ENCODE data around the gene LMBR1L. TPM values are rescaled to one million over a fixed set of nuclear protein-coding genes. Genes with fewer than 3 reads are reported as not detected.

LMBR1L gene
- total RNA-seq, 1 experiment from 2014 or later, result 55.1 TPM

GRCh38 chr12:49068879-49069506 lies 41.7 kb downstream of the LMBR1L start:
- no peaks in the 10 kb centered on the region for H3K79me1 ChIP-seq (ENCODE audit: insufficient read depth, low read depth, low read length, poor library complexity, severe bottlenecking)
- no peak for TF ChIP-seq CTCF (conservative IDR thresholded peaks at IDR 0.05)
- no peak overlapping the region for H3K4ac ChIP-seq (ENCODE audit: low read depth, low read length)
- no peak overlapping the region for H3K18ac ChIP-seq (ENCODE audit: insufficient read length, low read depth, low read length)
- no peak overlapping the region for H3K23ac ChIP-seq (ENCODE audit: insufficient read length, low read depth, low read length)
- no peak overlapping the region for H3K9ac ChIP-seq (ENCODE audit: extremely low read depth, insufficient read length, low read length)
- H2AK5ac ChIP-seq (ENCODE audit: insufficient read length, low read length), result no peak overlapping the region
- no peak overlapping the region for H2BK120ac ChIP-seq (ENCODE audit: low read depth, low read length, poor library complexity, severe bottlenecking)
- H3K79me2 ChIP-seq (ENCODE audit: insufficient read depth, low read length), result no peaks in the 10 kb centered on the region
- H3T11ph ChIP-seq (ENCODE audit: low read length), result no peak overlapping the region
- DNase-seq, result no peak
- peaks cover 31% of the 10 kb centered on the region for H3K27me3 Mint-ChIP-seq (ENCODE audit: low read depth)
- H4K5ac ChIP-seq (ENCODE audit: insufficient read length, low read depth, low read length), result no peak overlapping the region
- no peaks in the 10 kb centered on the region for H4K20me1 ChIP-seq (ENCODE audit: control insufficient read depth, insufficient read depth, insufficient read length)
- H3K9me3 Mint-ChIP-seq, result no peaks in the 10 kb centered on the region
- no peak overlapping the region for H3K56ac ChIP-seq (ENCODE audit: insufficient read length, low read depth, low read length)
- H3K9me3 ChIP-seq (ENCODE audit: control insufficient read depth, low read depth, low read length), result no peaks in the 10 kb centered on the region
- H3K27me3 ChIP-seq (ENCODE audit: insufficient read depth, low read length), result no peaks in the 10 kb centered on the region
- H2BK20ac ChIP-seq (ENCODE audit: low read depth, low read length, poor library complexity, severe bottlenecking), result no peak overlapping the region
- no peaks in the 10 kb centered on the region for H3K4me1 ChIP-seq (ENCODE audit: insufficient read depth, low read length)
- no peak overlapping the region for H3K14ac ChIP-seq (ENCODE audit: insufficient read depth, low read length)
- H3K23me2 ChIP-seq (ENCODE audit: insufficient read length, low read depth, low read length, poor library complexity, severe bottlenecking), result peaks cover 4% of the 10 kb centered on the region
- H2AFZ ChIP-seq (ENCODE audit: low read length), result no peak overlapping the region
- no CpG with 5 or more reads among the region's 21 CpGs for WGBS (ENCODE audit: extremely low coverage, insufficient read length, low lambda C conversion rate)
- H3K4me1 Mint-ChIP-seq, result peaks cover 23 to 24% of the 10 kb centered on the region in 2 experiments
- H3K4me2 ChIP-seq (ENCODE audit: insufficient read depth, insufficient read length, low read length), result peak overlapping the region; percentile 77
- H2BK15ac ChIP-seq (ENCODE audit: low read depth, low read length), result no peak overlapping the region
- peaks cover 0 to 3% (median 2%) of the 10 kb centered on the region in 3 experiments; a peak in 3 of 7 replicates for H3K36me3 Mint-ChIP-seq (ENCODE audit: insufficient read depth in 1 of 3, low read depth in 3 of 3)
- H2BK5ac ChIP-seq (ENCODE audit: insufficient read length, low read length), result no peak overlapping the region
- H4K8ac ChIP-seq (replicated peaks; ENCODE audit: insufficient read length, low read depth, low read length), result no peak overlapping the region
- no peak overlapping the region for H4K91ac ChIP-seq (ENCODE audit: insufficient read length, low read depth, low read length)
- no peak overlapping the region for H3K27ac ChIP-seq (ENCODE audit: insufficient read length, low read depth, low read length)
- peak overlapping the region; percentile 85 to 90 for H3K4me3 Mint-ChIP-seq
- peak overlapping the region in 1 of 3 experiments; percentile 69; a peak in 1 of 7 replicates for H3K27ac Mint-ChIP-seq
- H2BK12ac ChIP-seq (ENCODE audit: insufficient read length, low read depth, low read length), result no peak overlapping the region

All from H9 (cell line).